ENCODE results near the gene GPD1L.

Gene GPD1L

DNA sequence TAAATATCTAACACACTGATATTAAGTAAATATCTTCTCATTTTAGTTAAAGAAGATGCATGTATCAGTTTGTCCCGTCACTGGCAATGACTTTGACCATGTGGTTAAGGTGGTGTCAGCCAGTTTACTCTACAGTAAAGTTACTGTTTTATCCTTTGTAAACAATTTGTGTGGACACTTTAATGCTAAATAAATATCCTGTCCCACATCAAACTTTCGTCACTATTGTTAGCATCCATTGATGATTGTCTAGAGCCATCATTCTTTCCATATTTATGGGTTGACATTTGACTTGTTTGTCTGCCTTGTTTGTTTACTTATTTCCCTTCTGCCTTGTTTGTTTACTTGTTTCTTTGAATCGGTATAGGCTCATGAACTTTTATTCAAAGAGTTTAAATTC, 11.0 kb upstream of the GPD1L start:
- no peak overlapping the region for H3K27ac ChIP-seq
- TF ChIP-seq, protein P1, sequence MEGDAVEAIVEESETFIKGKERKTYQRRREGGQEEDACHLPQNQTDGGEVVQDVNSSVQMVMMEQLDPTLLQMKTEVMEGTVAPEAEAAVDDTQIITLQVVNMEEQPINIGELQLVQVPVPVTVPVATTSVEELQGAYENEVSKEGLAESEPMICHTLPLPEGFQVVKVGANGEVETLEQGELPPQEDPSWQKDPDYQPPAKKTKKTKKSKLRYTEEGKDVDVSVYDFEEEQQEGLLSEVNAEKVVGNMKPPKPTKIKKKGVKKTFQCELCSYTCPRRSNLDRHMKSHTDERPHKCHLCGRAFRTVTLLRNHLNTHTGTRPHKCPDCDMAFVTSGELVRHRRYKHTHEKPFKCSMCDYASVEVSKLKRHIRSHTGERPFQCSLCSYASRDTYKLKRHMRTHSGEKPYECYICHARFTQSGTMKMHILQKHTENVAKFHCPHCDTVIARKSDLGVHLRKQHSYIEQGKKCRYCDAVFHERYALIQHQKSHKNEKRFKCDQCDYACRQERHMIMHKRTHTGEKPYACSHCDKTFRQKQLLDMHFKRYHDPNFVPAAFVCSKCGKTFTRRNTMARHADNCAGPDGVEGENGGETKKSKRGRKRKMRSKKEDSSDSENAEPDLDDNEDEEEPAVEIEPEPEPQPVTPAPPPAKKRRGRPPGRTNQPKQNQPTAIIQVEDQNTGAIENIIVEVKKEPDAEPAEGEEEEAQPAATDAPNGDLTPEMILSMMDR (conservative IDR thresholded peaks at IDR 0.05): no peak

DNA sequence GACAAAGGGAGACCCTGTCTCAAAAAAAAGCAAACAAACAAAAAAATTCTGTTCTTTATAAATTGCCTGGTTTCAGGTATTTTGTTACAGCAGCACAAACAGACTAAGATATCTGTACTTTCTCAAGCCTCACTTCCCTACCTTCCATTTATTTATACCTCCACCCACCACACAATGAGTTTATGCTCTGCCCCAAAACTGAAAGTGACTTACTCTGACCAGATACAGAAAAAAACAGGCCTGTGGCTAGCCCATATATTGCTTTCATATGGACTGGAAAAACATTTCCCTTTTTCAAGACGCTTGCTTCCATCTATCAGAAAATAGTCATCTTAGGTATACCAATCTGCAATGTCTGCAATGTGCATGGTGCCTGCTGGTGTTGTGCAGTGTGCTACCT, 8.7 kb upstream of the GPD1L start:
- no peak overlapping the region for H3K27ac ChIP-seq
- TF ChIP-seq, protein P1 (conservative IDR thresholded peaks at IDR 0.05): no peak

DNA sequence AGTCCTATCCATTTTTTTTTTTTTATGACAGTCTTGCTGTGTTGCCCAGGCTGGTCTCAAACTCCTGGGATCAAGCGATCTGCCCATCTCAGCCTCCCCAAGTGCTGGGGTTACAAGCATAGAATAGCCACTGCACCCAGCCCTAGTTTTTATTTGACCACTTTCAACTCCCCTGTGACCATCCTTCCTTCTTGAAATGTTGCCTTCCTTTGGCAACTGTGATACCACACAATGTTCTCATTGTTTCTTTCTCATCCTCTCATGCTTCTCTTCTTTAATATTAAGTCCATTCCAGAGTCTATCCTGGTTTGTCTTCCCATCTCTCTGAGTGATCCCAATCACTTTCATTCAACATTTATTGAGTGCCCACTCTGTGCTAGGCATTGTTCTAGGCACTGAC, 7.9 kb upstream of the GPD1L start:
- H3K27ac ChIP-seq: no peak overlapping the region
- TF ChIP-seq, protein P1 (conservative IDR thresholded peaks at IDR 0.05): no peak

DNA sequence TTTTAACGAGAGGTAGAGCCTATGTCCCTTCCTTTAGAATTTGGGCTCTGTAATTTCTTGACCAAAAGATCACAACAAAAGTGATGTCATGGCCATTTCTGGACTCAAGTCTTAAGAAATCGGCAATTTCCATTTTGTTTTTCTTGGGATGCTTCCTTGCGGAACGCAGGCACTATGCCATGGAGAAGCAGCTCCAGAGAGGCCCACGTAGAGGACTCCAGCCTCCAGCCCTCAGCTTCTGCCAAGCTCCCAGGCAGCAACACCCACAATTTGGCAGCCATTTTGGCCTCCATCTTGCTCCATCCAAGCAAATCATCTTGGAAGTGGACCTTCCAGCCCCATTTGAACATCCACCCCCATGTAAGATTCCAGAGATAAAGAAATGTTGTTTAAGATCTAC, 6.0 kb upstream of the GPD1L start:
- H3K27ac ChIP-seq: no peak overlapping the region
- TF ChIP-seq, protein P1 (conservative IDR thresholded peaks at IDR 0.05): no peak

DNA sequence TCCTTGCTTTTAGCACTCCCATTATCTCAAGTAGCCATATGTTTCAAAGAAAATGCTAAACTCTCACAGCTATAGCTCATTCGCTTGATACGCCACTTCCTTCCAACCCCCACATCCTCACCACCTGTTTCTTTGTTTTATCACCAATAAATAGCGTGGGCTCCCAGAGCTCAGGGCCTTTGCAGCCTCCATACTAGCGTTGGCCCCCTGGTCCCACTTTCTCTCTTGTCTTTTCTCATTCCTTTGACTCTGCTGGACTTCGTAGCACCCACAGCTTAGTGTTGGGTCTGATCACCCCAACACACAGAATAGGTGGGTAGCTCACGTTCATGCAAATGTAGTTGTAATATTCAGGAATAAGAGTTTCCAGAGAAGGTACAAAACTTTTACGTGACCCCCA, 4.1 kb upstream of the GPD1L start:
- TF ChIP-seq, protein P1 (conservative IDR thresholded peaks at IDR 0.05): no peak
- no peak overlapping the region for H3K27ac ChIP-seq

DNA sequence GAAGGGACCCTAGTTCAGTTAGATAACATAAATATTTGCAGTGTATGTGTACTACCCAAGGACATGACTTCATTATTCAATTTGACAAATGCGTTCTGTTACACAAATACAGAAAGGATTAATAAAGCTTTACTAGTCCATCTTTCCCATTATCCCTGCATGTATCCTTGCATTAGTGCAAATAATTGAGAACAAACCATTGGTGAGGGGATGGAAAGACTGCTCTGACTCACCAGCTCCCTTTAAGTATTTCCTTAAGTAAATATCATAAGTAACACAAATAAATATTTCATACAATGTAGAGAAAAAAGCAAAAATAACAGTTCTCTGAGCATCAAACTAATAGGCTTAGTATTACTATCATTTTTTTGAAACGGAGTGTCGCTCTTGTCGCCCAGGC, 1.9 kb upstream of the GPD1L start:
- TF ChIP-seq, protein P1 (conservative IDR thresholded peaks at IDR 0.05): no peak

DNA sequence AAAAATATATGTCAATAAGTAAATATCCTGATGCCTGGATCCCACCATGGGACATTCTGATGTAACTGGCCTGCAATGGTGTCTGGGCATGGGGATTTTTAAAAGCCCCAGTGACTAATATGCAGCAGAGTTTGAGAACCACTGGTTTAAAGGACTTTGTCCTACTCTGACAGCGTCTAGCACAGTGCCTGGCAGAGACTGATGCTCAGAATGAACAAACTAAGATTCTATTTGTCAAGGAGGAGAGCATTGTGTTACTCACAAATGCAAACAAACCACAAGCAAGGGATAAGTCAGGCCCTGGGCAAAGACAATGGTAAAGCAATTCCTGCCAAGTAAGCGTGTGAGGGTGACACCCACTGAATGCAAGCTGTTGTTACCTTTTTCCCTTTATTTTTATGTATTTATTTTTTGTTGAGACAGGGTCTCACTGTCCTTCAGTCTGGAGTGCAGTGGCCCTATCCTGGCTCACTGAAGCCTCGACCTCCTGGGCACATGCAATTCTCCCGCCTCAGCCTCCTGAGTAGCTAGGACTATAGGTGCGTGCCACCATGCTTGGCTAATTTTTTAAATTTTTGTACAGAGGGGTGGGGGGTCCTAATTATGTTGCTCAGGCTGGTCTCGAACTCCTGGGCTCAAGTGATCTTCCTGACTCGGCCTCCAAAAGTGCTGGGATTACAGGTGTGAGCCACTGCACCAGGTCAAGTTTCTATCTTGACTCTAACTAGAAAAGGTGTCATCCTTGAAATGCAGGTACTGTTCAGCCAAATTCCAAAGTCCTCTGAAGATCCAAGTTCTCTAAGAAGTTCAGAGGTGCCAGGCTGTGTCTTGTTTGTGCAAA, 909 bp upstream of the GPD1L start:
- peak overlapping the region; percentile 85 for H3K27ac ChIP-seq
- TF ChIP-seq, protein P1 (conservative IDR thresholded peaks at IDR 0.05): no peak

More for the DNA sequence above, 1.9 kb upstream of the GPD1L start:
- no peak overlapping the region for H3K27ac ChIP-seq
